ENCODE measurements around the gene C19orf47.
"Not testable (repeated sequence)": the region's sequence is repeated elsewhere in the genome, so short reads cannot be mapped to it uniquely, and the experiment has no call there.

The C19orf47 gene

GRCh38 chr19:40374084-40374483, 25.9 kb upstream of the C19orf47 start:
- no peak for DNase-seq

DNA sequence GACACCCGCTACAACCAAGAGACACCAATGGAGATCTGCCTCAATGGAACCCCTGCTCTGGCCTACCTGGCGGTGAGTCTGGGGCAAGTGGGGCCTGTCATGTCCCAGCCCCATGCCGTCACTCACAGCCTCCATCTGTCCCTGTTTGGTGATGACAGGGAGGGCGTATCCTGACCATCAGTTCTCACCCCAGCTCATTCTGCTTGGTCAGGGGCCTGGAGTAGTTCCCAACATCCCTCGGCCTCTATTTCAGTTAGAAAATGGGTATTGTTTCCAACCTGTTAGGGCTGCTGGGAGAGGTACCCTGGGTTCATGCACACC, 23.6 kb upstream of the C19orf47 start:
- DNase-seq: no peak

GRCh38 chr19:40370997-40371801, 23.0 kb upstream of the C19orf47 start:
- DNase-seq: no peak

GRCh38 chr19:40370253-40370652, 22.1 kb upstream of the C19orf47 start:
- not testable (repeated sequence) for DNase-seq

DNA sequence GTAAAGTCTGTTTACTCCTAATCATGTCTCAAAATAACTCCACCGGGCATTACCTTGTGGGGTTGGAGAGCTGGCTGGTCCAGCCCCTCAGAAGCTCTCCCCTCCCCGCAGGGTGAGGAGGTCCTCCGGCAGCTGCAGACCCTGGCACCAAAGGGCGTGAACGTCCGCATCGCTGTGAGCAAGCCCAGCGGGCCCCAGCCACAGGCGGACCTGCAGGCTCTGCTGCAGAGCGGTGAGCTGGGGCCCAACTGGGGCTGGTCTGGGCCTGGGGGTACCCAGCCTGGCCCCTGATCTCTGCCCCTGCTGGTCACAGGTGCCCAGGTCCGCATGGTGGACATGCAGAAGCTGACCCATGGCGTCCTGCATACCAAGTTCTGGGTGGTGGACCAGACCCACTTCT, 21.6 kb upstream of the C19orf47 start:
- DNase-seq: no peak

DNA sequence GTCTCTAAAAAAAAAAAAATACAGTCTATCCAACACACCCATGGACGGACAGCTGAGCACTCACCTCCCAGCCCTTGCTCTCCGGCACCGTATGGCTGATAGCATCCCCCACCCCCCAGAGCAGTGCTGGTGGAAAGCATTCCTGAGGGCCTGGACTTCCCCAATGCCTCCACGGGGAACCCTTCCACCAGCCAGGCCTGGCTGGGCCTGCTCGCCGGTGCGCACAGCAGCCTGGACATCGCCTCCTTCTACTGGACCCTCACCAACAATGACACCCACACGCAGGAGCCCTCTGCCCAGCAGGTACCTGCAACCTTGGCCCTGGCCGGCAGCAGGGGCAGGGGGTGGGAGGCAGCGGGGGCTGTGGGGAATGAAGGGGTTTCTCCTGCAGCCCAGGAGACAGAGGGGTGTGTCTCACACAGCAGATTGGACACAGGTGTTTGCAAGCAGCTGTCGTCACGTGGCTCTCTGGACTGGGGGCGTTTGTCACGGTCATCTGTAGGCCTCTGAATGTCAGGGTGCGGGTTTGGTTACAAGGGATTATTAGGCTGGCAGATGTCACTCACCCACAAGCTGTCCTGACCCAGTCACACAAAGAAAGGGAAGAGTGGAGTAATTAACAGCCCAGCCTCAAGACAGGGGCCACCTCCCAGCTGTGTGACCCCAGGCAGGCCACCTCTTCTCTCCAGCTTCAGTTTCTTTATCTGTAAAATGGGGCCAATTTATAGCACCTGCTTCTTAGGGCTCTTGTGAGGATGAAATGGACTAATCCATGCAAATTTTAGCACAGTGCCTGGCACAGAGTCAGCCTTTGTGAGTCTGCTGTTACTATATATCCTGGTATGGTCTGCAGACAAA, 19.6 kb upstream of the C19orf47 start:
- no peak for DNase-seq

DNA sequence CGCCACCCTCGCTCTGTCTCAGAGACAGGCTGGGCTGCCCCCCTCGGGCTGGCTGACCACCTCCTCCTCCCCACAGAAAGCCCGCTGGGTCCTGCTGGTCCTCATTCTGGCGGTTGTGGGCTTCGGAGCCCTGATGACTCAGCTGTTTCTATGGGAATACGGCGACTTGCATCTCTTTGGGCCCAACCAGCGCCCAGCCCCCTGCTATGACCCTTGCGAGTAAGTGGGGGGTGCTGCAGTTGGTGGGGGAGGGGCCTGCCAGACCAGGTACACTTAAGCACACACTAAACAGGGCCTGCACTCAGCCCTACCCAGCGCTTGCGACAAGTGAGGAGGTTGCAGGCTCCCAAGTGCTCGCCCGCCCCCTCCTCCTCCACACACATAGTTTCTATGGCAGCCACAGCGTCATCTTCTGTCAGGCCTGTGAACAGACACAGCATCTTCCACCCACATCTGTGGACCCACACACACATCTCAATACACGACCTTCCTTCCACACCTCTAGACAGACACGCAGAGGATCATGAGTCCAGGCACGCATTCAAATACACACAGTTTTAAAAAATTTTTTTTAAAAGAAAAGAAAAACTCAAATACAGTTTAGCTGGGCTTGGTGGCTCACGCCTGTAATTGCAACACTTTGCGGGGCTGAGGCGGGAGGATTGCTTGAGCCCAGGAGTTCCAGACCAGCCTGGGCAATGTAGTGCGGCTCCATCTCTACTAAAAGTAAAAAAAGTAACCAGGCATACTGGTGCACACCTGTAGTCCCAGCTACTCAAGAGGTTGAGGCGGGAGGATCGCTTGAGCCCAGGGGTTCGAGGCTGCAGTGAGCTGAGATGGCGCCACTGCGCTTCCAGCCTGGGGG, 18.7 kb upstream of the C19orf47 start:
- DNase-seq: no peak

DNA sequence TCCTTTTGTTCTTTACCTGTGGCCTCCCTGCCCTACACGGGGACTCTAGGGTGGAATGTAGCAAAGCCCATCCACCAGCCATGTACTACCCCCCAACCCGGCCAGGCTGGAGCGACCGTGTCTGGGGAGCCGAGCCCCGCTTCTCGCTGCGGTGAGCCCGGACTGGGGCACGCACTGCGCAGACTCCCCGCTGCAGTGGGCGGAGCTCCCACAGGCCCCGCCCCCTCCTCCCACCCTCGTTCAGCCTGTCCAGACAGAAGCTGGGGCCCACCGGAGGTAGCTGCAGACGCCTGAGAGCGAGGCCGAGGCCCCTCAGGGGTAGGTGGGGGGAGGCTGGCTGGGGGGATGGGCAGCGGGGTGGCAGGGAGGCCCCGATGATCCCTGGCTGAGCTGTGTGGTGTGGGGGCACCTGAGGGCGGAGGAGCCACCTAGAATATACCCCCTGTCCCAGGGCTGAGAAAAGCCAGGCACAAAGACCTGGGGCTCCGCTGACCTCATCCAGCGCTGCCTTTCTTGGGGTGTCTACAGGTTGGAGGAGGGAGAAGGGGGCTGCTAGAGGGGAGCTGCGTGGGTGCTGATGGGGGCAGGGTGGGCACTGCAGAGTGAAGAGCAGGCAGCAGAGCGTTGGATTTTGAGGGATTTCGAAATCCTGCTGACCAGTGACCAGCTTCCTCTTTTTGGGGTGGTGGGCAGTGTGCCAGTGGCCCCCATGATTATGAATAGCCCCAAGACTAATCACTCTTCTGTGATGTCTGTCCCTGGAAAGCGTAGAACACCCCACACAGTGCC, 17.6 kb upstream of the C19orf47 start:
- peak; percentile 43 to 60 for DNase-seq

DNA sequence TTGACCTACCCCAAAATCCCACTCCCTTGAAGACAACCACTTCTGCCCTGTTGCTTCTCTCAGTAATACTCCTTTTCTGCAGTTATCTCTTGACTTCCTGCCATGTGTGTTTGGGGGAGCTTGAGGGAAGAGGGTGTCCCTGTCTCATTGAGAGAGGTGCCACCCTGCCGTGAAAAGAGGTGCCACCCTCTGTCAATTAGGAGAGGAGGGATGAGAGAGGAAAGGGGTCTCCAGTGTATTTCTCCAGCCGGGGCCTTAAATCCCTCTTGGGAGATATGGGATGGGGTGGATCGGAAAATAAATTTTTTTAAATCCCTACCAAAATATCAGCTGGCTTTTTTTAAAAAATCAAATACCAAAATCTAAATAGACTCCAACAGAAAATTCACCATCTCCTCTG, 16.8 kb upstream of the C19orf47 start:
- no peak for DNase-seq

- DNase-seq: no peak
Measured at GRCh38 chr19:40363069-40363468, 14.9 kb upstream of the C19orf47 start.

DNA sequence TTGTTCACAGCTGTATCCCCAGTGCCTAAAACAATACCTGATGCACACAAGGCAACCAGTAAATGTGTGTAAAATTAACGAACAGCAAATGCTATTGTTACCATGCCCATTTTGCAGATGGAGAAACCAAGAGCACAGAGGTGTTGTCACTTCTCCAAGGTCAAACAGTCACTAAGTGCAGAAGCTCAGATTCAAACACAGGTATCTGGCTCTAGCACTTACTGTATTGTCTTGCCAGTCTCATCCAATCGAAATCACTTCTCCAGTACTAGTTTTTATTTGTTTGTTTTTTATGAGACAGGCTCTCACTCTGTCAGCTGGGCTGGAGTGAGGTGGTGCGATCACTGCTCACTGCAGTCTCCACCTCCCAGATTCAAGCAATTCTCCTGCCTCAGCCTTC, 14.0 kb upstream of the C19orf47 start:
- no peak for DNase-seq

GRCh38 chr19:40360708-40361241, 12.6 kb upstream of the C19orf47 start:
- peak in 1 of 2 donors; percentile 22 for DNase-seq

- DNase-seq: no peak
Measured at GRCh38 chr19:40360020-40360707, 12.0 kb upstream of the C19orf47 start.

DNA sequence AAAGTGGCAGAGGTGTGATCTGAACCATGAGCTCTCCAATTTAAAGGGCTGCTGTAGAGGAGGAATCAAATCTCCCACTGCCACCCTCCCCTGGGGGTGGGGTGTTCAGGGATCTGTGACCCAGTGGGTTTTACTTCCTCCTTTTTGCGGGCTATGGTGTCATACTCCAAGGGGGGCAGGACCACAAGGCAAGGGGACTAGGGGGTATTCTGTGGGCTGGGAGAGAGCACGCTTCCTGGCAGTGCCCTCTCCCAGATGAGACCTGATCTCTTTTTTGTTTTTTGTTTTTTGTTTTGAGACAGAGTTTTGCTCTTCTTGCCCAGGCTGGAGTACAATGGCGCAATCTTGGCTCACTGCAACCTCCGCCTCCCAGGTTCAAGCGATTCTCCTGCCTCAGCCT, 10.6 kb upstream of the C19orf47 start:
- DNase-seq: peak; percentile 12 to 65

DNA sequence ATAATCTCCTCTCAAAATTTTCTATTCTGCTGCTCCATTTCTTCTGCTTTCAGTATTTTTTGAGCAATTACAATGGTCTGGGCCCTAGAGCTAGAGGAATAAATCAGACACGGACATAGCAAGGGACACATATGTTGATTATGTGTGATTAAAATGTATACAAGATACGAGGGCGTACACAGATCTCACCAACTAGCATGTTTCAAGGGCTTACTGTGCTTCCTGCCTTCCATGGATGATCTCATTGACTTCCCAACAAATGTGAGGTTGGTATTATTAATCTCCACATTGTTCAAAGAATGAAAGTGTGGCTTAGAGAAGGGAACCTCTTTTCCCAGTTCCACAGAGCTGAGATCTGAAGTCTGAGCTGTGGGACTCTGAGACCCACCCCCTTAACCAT, 9.4 kb upstream of the C19orf47 start:
- no peak for DNase-seq

DNA sequence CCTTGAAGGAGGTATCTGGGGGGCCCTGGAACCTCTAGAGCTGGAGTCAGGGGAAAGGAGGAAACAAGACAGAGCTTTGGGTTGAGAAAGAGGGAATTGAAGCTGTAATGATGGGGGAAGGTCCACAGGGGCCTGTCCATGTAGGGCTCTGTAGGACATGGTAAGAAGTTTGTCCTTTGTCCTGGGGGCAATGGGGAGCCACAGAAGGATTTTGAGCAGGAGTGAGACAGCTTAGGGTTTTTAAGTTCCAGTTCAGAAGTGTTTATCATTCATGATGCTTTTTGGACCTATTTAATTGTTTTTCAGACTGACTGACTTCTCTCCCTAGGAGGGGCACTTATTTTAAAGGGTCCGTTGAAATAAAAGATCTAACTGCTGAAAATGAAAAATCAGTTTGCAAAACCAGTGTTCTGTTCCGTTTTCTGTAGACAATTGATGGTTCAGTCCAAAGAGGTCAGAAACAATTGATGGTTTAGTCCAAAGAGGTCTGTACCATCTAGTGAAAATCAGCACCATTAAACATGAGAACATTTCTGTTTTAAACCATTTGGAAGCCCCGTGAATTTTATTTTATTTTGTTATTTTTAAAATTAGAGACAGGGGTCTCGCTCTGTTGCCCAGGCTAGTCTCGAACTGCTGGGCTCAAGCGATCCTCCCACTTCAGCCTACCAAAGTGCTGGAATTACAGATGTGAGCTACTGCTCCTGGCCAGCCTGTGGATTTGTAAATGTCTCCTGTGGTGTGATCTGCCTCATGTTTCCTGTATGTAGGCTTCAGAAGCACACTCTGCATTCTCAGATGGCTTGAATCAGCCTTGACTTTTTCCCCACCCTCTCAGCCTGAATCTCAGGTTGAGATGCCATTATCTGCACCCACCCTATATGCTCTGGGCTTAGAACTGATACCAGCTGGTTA, 8.7 kb upstream of the C19orf47 start:
- DNase-seq: no peak

DNA sequence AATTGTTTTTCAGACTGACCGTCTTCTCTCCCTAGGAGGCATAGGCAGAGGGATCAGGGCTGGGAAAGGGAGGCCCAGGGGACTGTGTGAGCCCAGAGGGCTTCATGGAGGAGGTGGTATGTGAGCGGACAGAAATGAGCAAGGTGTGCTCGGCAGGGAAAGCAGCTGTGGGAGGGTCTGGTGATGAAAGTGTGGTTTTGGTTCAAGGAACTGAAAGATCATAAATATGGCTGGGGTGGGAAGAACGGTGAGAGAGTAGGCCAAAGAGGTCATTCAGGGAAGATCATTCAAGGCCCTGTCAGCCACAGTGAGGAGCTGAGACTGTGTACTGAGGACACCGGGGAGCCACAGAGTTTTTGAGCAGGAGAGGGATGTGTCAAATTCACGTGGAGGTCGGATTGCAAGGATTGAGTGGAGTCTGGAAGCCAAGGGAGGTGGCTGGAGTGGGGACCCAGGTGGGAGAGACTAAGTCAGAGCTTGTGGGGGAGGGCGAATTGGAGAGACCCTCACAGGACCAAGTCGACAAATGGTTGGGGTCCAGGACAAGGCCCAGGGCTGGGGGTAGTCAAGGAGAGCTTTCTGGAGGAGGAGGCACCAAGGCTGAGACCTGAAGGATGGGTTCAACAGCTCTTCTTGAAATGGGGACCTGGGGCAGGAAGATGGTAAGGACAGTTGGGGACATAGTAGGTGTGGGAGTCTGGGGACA, 7.9 kb upstream of the C19orf47 start:
- DNase-seq: no peak

DNA sequence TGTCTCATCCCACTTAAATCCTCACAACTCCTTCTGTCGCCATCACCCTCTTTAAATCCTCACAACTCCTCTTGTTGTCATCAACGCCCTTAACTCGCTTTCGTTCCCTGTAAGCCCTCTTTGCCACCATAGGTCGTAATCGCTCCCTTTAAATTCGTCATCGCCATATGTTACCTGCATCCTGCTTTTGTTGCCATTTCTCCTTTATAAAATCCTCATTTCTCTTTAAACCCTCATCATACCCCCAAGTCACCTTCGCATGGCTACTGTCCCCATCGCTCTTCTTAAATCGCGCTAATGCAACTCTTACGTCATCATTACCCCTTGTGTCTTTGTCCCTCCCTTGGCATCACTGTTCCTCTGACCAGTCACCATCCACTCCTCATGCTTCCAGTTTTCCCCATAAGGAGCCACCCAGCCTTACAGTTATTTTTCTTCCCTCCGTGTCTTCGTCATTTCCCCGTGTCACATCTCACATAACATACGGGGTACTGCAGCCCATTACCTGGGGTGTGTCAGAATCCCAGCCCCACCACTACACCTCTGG, 837 bp upstream of the C19orf47 start:
- peak in 1 of 2 donors; percentile 7 for DNase-seq

DNA sequence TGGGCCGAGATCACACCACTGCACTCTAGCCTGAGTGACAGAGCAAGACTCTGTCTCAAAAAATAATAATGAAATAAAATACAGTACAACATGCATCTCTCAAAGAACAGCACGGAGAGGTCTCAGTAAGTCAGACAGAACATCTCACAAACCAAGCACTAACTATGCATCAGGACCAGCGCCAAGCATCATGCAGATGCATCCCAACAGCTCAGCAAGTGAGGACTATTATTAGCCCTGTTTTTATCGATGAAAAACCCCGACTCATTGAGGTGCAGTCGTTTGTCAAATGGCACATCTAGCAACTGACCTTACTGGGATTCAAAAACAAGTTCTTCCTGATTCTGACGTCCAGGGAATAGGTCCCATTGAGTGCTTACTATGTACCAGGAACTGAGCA, 3.8 kb downstream of the C19orf47 start:
- DNase-seq: no peak

All from CD4-positive, alpha-beta T cell treated with Interleukin-1 beta for 1 hour (primary cell).